ENCODE results near the gene ARFGEF3.
"Not testable (repeated sequence)": the region's sequence is repeated elsewhere in the genome, so short reads cannot be mapped to it uniquely, and the experiment has no call there.

Gene ARFGEF3

DNA sequence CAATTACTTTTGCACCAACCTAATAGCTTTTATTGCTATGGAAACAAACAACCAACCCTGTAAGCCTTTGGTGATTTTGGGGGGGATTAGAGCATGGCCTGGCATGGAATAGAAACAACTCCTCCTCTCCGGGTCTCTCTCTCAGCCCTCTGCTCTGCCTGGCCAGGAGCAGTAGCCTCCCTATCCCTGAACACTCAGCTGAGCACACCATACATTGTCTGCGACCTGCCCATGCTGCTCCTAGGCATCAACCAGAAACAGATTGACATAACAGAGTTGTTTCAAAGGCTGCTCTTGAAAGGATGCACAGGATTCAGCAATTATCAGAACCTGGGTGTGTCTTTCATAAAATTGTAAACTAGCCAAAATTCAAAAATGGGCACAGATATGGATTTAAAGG is 186.1 kb downstream of the ARFGEF3 start:
- DNase-seq, result no peak

DNA sequence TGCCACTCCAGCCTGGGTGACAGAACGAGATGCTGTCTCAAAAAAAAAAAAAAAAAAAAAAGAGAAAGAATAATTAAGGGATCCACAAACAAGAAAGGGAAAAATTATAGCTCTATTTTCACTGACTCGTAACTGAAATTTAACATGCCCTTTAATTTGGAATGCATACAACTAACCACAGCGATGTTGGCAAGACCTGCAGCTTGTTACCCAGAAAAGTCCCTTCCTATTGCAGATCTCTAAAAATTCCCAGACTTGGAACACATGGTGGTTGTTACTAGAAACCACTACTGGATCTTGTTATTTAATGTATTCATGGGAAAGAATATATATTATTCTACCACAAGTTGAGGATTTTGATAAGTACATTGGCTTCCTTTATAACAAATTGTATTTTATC is 188.2 kb downstream of the ARFGEF3 start:
- no peak for DNase-seq

DNA sequence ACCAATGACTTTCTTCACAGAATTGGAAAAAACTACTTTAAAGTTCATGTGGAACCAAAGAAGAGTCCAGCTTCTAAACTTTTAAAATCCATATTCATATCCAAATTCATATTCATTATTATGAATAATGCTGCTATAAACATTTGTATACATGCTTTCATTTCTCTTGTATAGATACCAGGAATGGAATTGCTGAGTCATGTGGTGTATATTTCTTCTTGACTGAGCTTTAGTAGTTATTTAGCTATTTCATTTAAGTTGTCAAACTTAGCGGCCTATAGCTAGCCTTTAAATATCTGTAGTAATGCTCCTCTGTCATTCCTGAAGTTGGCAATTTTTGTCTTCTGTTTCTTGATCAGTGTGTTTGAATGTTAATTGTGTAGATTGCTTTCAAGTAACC is 196.2 kb downstream of the ARFGEF3 start:
- DNase-seq, result no peak

DNA sequence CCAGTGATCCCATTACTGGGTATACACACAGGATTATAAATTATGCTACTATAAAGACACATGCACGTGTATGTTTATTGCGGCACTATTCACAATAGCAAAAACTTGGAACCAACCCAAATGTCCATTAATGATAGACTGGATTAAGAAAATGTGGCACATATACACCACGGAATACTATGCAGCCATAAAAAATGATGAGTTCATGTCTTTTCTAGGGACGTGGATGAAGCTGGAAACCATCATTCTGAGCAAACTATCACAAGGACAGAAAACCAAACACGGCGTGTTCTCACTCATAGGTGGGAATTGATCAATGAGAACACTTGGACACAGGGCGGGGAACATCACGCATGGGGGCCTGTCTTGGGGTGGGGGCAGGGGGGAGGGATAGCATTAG is 206.9 kb downstream of the ARFGEF3 start:
- DNase-seq, result not testable (repeated sequence)

DNA sequence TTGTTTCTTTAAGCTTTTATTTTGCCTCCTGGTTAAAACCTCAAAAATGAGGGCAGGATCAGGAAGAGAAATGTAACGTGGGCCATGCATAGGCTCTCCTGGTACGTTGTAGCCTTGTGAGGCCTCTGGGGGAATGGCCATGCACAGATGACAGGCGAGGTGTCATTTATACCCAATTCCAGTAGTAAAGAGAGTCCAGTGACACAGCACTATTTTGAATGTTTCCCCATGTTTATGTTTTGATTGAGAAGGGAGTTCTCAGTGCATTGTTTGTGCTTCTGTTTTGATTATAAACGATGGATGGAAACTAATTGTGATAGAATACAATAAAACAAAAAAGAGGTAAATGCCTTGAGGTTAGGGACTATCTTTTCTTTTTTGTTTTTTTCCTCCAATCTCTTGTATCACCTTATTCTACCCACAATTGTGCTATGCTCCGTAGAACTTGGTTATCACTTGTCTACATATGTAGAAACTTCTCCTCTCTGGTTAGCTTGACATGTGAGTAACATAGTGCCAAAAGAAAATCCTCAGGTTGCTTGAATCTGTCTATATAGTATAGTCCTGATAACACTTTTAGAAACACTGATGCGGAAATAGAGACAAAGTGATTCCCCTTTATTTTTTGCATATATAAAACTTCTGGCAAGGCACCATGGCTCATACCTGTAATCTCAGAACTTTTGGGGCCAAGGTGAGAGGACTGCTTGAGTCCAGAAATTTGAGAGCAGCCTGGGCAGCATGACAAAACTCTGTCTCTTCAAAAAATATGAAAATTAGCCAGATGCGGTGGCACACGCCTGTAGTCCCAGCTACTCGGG is 209.1 kb downstream of the ARFGEF3 start:
- no peak for DNase-seq

DNA sequence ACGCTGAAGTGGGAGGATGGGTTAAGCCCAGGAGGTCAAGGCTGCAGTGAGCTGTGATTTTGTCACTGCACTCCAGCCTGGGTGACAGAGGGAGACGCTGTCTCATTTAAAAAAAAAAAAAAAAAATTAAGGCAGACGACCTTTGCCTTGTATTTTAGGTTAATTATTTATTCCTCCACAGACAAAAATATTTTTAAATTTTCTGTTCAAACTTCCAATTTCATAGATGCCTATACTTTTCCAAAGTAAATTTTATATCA is 209.6 kb downstream of the ARFGEF3 start:
- DNase-seq, result no peak

DNA sequence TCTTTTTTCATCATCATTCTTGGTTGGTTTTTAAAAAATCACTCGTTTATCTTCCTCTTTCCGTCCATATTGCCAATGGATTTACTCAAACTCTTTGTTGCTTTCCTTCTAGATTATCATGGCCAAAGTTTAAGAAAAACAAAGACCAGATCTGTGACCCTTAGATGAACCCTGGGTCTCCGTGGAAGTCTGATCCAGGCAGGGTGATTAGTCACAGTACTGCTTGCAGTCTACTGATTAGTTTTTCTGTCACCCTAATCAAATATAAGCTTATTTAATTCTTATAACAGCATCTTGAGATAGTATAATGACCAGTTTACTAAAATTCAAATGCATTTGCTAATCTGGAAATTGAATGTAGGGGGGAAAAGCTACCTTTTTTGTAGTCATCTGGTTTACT is 210.0 kb downstream of the ARFGEF3 start:
- DNase-seq, result no peak

DNA sequence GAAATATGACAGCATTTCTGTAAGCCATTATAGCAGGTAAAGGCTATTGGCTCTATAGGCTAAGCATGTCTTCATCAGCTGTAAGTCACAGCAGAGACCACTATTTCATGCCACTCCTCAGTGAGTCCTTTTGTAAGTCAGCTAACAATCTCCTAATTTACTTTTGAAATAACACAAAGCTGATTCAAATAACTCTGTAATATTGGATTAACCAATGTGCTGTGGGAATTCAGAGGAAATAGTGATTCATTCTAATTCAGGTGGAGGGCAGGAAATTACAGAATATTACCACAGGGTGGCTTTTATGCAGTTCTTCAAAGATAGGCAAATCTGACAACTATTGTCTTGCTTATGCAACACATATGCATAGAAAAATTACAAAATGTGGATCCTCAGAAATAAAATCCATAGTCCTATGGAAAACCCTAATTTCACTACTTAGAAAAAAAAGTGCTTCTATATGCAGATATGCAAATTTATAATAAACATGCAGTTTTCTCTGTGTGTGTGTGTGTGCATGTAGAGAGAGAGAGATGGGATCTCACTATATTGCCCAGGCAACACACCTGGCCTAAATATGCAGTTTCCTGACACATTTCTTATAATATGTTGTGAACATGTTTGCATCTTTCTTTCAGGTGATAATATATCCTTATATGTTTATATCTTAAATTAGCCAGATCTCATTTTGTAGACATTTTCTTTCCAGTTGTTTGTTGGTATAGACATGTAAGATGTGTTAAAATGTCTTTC is 211.1 kb downstream of the ARFGEF3 start:
- DNase-seq, result no peak

DNA sequence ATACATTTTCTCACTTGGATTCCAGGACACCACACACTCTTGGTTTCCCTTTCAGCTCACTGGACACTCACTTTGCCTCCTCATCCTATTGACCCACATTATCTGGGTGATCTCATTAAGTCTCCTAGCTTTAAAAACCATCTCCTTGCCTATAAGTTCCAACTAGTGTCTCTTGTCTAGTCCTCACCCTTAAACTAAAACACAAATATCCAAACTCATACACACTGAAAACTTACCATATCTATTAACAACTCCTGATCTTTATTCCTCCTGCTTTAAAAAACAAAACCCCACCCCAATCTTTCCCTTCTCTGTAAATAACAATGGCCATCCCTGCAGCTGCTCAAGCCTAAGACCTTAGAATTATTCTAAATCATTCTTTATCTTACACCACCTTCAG is 212.5 kb downstream of the ARFGEF3 start:
- DNase-seq, result no peak

DNA sequence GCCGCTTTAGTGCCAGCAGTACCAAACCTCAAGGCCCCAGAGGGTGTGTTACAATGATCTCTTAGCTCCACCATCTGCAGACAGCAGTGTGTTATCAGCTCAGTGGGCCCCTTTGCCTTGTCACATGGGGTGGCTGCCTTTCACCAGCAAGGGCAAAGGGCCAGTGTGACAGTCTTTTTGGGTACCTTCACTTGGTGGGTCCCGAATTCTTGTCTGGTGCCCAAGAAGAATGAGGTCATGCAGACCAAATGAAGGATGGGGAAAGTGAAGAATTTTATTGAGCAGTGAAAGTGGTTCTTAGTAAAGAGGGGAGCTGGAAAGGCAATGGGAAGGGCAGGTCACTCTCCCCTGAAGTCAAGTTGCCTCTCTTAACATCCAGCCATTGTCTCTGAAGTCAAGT is 213.1 kb downstream of the ARFGEF3 start:
- DNase-seq, result no peak

DNA sequence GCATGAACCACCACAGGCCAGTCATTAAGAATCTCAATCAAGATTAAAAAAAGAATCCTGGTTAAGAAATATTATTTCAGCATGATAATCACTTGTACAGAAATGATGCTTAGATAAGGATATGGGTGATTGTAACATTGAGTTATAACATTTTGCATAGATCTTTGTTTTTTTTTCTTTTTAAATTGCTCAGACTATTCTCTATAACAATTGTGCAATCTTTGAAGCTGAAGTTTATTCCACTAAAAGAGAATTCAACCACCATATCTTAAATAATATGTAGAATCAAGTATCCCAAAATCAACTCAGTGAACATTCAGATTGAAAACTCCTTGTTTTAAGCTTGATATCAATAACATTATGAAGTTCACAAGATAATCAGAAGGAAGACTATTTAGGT is 215.3 kb downstream of the ARFGEF3 start:
- DNase-seq, result no peak

DNA sequence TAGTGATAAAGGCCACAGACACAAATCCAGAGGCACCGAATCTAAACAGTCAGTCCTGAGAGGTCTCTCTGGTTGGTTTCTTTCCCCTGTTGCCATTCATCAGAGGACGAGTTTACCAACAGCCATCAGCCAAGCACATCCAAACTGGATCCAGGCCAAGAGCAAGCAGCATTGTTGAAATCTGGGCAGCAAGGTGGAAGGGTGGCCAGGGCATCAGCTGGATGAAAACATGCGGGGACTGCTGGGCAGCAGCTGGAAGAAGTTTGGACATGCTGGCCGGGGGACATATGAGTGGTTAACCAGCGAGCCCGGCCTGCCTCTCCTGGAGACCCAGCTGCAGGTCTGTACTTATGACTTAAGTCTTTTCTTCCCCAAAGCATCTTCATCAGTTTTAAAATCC is 216.1 kb downstream of the ARFGEF3 start, which contains the start of gene SMIM28:
Gene SMIM28, plus strand, starts transcription at position 62 of the 400 bp plus-strand sequence. Its CDS starts 168 bp downstream, at position 230.
- DNase-seq, result no peak

DNA sequence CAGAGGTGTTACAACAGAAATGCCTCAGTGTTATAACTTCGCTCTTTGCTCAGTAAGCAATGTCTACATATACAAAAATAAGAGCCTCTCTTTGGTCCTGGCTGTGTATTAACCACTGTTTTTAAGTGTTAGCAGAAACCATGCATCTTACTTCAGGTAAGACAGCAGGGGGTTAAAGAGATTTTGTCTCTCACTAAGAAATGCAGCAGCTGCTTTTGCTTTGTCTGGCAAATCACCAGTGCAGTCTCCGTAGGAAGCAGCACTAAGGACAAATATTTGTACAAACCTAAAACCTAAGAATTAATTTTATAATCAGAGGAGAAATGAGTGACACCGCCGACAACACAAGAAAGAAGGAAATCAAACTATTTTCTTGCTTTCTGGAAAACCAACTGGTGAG is 216.7 kb downstream of the ARFGEF3 start:
- no peak for DNase-seq

DNA sequence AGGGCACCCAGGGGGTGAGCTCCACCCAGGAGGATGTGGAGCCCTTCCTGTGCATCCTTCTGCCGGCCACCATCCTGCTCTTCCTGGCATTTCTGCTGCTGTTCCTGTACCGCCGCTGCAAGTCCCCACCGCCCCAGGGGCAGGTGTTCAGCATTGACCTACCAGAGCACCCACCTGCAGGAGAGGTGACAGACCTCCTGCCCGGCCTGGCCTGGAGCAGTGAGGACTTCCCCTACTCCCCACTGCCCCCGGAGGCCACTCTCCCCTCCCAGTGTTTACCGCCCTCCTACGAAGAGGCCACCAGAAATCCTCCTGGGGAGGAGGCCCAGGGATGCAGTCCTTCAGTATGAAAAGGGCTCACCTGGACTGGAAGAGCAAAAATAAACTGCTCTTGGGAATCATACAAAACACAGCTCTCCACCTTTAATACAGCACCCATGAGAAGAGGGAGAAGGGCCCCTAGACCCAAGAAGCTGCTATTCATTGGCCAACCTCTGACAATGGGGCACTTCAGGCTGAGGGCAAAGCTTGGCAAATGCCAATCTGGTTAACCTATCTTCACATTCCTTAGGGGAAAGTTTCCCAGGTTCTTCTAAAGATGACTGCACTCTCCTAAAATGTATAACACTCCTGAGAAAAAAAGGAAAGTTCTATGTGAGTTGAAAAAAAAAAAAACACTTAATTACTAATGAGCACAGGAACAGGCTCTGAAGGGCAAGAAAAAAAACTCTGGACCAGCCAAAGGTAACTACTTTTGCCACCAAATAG is 220.9 kb downstream of the ARFGEF3 start:
- no peak for DNase-seq

DNA sequence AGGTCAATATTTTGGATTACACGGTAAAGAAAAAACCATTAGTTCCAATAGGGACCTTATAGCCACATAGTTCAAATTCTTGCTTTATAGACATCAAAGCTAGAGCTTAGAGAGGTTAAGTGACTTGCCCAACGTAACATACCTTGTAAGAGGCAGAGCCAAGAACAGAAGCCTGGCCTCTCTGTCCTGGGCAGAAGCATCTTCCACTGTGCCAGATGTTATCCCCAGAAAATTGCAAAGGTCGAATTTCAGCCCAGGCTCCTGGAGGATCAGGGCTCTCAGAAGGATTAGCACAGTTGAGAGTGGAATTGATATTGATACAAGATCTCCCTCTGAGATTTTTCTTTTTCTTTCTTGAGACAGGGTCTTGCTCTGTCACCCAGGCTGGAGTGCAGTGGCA is 222.0 kb downstream of the ARFGEF3 start:
- DNase-seq, result no peak

DNA sequence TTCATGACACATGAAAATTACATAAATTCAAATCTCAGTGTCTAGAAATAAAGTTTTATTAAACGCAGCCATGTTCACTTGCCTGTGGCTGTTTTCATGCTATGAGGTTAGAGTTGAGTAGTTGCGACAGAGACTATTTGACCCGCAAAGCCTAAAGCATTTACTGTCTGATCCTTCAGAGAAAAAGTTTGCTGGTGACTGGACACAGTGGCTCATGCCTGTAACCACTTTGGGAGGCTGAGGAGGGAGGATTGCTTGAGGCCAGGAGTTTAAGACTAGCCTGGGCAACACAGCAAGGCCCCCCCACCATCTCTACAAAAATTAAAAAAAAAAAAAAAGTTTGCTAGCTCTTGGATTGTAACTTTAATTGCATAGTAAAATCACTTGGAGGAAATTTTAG is 225.2 kb downstream of the ARFGEF3 start:
- DNase-seq, result no peak

DNA sequence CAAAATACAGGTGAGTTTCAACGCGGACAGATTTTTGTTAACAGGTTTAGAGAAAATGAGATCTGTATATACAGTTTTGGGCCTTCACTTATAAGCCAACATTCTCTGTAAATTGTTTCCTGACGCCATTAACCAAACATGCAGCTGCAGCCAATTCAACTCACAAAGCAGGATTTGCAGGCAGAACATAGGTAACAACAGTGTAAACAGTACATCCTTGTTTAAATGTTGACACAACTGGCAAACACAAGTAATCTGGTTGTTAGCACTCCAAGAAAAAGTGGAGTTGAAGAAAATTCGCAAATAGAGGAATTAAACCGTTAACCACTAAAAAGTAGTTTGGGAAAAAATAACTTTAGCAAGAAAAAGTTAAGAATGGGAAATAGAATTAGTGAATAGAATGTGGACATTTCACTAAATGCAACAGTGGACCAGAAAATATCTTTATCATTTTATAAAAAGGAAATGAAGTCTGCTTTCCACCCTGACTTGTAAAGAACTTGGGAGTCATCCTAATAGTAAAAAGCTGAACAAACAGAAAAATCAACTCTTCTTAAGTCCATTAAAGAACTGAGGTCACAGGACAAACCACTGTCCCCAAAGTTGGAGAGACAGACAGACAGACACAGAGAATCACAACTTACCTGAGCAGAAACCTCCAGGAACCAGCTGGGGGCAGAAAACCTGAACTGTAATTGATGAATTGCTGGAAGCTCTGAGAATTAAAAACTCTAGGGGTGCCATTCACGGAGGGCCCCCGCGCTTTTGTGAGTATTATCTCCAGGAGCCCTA is 226.0 kb downstream of the ARFGEF3 start:
- no peak for DNase-seq

DNA sequence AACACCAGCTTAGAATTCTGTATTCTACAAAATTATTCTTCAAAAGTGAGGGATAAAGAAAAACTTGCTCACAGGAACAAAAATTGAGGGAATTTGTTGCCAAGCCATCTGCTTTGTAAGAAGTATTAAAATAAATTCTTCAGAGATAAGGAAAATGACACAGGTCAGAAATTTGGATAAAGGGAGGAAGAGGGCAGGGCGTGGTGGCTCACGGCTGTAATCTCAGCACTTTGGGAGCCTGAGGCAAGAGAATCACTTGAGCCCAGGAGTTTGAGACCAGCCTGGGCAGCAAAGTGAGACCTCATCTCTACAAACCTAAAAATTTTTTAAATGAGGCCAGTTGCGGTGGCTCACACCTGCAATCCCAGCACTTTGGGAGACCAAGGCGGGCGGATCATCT is 227.8 kb downstream of the ARFGEF3 start:
- no peak for DNase-seq
